ENCODE measurements around the gene WDR12.

DNA sequence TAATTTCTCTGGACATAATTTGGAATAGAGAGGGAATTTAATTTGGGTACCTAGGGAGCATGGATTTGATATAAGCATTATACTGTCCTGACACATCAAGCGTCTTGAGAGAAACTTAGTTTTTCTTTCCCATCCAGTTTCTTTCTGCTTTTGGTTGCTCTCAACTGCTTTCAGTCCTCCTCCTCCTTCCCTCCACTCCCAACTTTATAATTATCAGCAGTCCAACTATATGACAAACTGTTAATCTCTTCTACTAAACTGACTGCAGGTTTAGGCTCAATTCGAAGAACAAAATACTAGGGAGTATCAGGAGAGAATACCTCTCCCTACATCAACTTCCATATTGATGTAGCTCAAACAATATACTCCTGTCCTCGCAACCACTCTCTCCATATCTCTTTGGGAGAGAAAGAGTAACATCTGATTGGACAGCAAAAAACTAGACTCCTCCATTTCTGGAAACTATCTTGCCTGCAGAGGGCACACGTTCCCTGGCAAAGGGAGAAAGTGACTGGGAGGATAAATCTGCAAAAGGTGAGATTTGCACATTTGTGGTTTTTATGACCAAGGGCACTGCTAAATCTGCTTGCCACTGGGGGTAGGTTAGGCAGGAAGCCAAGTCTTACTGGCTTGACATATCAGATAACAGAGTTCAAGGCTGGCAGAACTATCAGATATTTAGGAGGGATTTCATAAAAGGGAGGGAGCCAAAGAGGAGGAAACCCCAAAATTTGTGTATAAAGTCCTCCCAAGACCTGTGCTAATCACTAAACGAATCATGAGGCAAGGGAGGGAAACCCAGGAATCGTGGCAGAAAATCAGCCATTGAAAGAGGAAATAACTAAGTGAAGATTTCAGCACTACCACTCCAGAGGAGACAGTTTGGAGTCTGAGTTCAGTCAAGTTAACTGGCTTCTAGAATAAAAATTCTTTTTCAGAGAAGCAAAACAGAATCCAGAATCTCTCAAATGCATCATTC, 79.9 kb downstream of the WDR12 start:
- TF ChIP-seq RCOR1 (IDR thresholded peaks at IDR 0.05; ENCODE audit: low read length) (no peak), SIN3A (IDR thresholded peaks at IDR 0.05; ENCODE audit: borderline replicate concordance, low read depth, low read length) (no peak), JUND (IDR thresholded peaks at IDR 0.05) (no peak), GABPA (IDR thresholded peaks at IDR 0.05; ENCODE audit: low read depth) (no peak), TEAD4 (IDR thresholded peaks at IDR 0.05; ENCODE audit: borderline replicate concordance, insufficient read depth) (no peak)
- TF ChIP-seq, protein P1, sequence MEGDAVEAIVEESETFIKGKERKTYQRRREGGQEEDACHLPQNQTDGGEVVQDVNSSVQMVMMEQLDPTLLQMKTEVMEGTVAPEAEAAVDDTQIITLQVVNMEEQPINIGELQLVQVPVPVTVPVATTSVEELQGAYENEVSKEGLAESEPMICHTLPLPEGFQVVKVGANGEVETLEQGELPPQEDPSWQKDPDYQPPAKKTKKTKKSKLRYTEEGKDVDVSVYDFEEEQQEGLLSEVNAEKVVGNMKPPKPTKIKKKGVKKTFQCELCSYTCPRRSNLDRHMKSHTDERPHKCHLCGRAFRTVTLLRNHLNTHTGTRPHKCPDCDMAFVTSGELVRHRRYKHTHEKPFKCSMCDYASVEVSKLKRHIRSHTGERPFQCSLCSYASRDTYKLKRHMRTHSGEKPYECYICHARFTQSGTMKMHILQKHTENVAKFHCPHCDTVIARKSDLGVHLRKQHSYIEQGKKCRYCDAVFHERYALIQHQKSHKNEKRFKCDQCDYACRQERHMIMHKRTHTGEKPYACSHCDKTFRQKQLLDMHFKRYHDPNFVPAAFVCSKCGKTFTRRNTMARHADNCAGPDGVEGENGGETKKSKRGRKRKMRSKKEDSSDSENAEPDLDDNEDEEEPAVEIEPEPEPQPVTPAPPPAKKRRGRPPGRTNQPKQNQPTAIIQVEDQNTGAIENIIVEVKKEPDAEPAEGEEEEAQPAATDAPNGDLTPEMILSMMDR (IDR thresholded peaks at IDR 0.05) = peak; percentile 62
- TF ChIP-seq, protein P2, sequence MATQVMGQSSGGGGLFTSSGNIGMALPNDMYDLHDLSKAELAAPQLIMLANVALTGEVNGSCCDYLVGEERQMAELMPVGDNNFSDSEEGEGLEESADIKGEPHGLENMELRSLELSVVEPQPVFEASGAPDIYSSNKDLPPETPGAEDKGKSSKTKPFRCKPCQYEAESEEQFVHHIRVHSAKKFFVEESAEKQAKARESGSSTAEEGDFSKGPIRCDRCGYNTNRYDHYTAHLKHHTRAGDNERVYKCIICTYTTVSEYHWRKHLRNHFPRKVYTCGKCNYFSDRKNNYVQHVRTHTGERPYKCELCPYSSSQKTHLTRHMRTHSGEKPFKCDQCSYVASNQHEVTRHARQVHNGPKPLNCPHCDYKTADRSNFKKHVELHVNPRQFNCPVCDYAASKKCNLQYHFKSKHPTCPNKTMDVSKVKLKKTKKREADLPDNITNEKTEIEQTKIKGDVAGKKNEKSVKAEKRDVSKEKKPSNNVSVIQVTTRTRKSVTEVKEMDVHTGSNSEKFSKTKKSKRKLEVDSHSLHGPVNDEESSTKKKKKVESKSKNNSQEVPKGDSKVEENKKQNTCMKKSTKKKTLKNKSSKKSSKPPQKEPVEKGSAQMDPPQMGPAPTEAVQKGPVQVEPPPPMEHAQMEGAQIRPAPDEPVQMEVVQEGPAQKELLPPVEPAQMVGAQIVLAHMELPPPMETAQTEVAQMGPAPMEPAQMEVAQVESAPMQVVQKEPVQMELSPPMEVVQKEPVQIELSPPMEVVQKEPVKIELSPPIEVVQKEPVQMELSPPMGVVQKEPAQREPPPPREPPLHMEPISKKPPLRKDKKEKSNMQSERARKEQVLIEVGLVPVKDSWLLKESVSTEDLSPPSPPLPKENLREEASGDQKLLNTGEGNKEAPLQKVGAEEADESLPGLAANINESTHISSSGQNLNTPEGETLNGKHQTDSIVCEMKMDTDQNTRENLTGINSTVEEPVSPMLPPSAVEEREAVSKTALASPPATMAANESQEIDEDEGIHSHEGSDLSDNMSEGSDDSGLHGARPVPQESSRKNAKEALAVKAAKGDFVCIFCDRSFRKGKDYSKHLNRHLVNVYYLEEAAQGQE (IDR thresholded peaks at IDR 0.05; ENCODE audit: low read depth, low read length) = no peak
